HUES64 (cell line): ENCODE data around the gene CTSL.

Experiments
- H3K27ac ChIP-seq: 2 replicates; pipeline ENCODE4 v1.7.0; 2013; ENCODE audit warnings: low read depth, low read length, inconsistent platforms
- H3K27me3 ChIP-seq: 2 replicates; pipeline ENCODE4 v1.6.1; 2013; ENCODE audit warnings: mild to moderate bottlenecking, low read length; ENCODE audit not compliant: insufficient read depth
- H3K36me3 ChIP-seq: 2 replicates; pipeline ENCODE4 v1.6.1; 2013; ENCODE audit warnings: mild to moderate bottlenecking, low read length; ENCODE audit not compliant: insufficient read depth
- H3K4me1 ChIP-seq: 2 replicates; pipeline ENCODE4 v1.6.1; 2013; ENCODE audit warnings: mild to moderate bottlenecking, low read length, moderate library complexity; ENCODE audit not compliant: insufficient read depth
- H3K4me3 ChIP-seq: 2 replicates; pipeline ENCODE4 v1.5.1; 2013; ENCODE audit warnings: mild to moderate bottlenecking, low read length, moderate library complexity
- H3K9ac ChIP-seq: 2 replicates; pipeline ENCODE4 v1.6.1; 2013; ENCODE audit warnings: mild to moderate bottlenecking, low read depth, low read length
- H3K9me3 ChIP-seq: 2 replicates; pipeline ENCODE4 v1.6.1; 2013; ENCODE audit warnings: low read depth, low read length; ENCODE audit not compliant: insufficient read depth
- WGBS: fragments of 150-250, 120-280 bp; methylation state at CpG from one replicate; pipeline ENCODE4 v1.1.7; 2013; ENCODE audit warnings: missing lambda C conversion rate; 5-methylcytosine and 5-hydroxymethylcytosine counted together

Gene CTSL

DNA sequence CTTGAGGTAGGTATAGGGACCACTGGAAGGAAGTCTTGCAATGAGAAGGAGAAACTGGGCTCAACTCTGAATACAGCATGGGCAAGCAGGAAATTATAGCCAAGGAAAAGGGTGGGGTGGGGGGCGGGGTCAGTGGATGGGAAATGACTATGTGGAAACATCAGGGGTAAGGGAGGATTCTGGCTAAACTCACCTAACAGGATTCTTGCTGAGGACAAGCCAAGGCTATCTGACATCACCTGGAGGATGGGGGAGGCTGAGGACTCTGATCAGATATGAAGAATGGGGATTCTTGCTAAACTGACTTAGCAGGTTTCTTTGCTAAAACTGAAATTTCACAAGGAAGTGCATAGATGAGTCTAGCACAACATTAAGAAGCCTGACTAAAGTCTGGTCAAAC is 40.8 kb downstream of the CTSL start:
- 82% methylated on average over 1 of the region's 1 CpG for WGBS
- H3K27ac ChIP-seq = no peak overlapping the region
- no peak overlapping the region for H3K4me3 ChIP-seq
- H3K27me3 ChIP-seq = no peaks in the 10 kb centered on the region
- H3K36me3 ChIP-seq = no peaks in the 10 kb centered on the region
- no peaks in the 10 kb centered on the region for H3K9me3 ChIP-seq
- no peak overlapping the region for H3K9ac ChIP-seq
- peaks cover 24% of the 10 kb centered on the region for H3K4me1 ChIP-seq

DNA sequence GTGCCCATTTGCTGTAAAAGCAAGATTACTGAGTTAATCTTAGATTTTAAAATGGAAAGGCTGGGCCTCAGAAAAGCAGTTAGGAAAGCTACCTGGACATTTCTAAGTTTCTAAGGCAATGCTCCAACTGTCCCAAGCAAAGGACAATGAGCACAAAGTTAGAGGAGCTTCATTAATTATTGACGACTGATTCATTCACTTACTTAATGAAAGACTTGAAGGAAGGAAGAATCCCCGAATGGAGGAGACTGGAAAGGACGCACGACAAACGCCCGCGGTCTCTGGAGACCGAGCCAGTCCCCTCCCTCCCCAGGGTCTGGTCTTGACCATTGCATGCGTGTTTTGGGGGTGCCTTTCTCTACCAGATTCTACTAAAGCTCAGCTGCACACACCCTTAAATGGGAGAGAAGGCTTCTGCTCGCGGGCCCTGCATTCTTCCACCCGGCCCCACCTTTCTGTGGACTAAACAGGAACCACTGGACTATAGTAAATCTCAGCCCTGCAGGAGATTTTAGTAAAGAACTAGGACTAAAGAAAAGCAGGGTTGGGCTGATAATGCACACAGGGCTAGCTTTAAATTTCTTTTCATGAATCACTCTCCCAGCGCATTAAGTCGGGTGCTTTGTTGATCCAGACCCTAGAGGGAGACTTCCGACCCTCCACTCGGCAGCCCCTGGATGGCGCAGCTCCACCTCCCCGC is 44.8 kb downstream of the CTSL start:
- H3K4me1 ChIP-seq = peaks cover 11% of the 10 kb centered on the region; the same call in 1 of the 2 replicates
- H3K27ac ChIP-seq = no peak overlapping the region
- no peaks in the 10 kb centered on the region for H3K27me3 ChIP-seq
- 94% methylated on average over 18 of the region's 18 CpGs for WGBS
- H3K9ac ChIP-seq = no peak overlapping the region
- H3K9me3 ChIP-seq = no peaks in the 10 kb centered on the region
- no peak overlapping the region for H3K4me3 ChIP-seq
- no peaks in the 10 kb centered on the region for H3K36me3 ChIP-seq

DNA sequence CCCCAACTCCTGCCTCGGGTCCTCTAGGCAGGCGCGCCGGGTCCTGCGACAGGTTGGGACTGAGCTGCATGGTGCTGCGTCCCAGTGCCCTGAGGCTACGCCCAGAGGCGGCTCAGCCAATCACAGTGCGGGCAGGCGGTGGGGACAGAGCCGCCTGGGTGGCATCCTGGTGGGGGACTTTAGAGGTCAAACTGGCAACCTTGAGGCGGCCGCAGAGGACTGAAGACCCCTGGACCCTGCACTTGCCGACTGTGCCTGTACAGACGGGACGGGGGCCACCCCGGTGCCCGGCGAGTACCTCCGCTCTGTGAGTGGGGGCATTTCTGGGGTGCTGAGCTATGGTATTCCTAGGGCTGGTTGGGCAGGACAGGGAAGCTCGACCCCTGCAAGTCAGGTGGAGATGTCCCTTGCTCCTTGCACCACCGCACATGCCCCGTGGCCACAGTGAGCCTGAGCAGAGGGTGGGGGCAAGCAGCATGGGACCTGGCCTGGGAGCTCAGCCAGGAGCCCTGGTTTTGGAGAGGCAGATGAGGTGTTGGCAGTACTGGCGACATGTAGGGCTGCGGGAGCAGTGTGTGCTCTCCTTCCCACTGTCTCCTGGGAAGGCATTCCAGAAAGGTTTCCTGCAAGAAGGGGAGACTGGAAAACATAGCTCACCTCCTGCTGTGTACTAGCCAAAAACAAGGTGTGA is 45.5 kb downstream of the CTSL start:
- H3K4me1 ChIP-seq = peaks cover 11% of the 10 kb centered on the region; the same call in 1 of the 2 replicates
- no peak overlapping the region for H3K4me3 ChIP-seq
- H3K36me3 ChIP-seq = no peaks in the 10 kb centered on the region
- no peak overlapping the region for H3K27ac ChIP-seq
- no peak overlapping the region for H3K9ac ChIP-seq
- WGBS = 91% methylated on average over 25 of the region's 25 CpGs
- no peaks in the 10 kb centered on the region for H3K27me3 ChIP-seq
- no peaks in the 10 kb centered on the region for H3K9me3 ChIP-seq

DNA sequence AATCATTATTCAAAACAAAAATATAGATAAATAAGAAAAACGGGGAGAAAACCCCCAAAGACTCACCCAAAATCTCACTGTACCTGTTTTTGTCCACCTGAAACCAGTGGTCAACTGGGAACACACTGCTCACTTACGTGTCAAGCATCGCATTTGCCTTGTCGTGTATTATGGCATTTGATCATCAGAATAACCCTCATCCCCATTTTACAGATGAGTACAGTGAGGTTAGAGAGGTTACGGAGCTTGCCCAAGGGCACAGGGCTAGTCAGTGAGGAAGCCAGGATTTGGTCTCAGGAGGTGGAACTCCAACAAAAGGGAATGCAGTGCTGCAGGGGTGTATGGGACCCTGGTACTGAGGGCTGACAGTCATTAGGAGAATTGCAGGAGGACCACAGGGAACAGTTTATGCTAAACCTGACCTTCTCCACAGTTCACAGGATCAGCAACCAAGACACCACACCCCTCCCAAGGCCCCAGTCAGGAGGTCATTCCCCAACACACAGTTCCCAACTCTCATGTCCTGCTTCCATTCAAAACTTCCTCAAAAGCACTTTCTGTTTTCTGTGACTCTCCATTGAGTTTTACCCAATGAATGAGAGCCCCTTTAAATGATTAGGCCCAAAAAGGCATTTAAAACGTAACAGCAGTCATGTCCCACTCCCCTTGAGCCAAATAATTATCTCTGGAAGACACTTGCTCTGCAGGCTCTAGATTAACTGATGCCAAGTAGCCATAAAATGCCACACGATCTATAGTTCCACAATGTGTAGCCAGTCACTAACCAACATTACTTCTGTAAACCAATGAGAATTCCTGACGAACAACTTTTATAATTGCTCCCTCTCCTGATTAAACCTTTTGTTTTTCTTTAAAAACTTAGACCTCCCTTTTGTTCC is 50.8 kb downstream of the CTSL start:
- Histone ChIP-seq H3K9ac (no peak overlapping the region), H3K4me1 (no peaks in the 10 kb centered on the region), H3K9me3 (peaks cover 8% of the 10 kb centered on the region; the same call in 1 of the 2 replicates), H3K4me3 (no peak overlapping the region), H3K27me3 (no peaks in the 10 kb centered on the region), H3K36me3 (no peaks in the 10 kb centered on the region), H3K27ac (no peak overlapping the region)
- WGBS = 92% methylated on average over 8 of the region's 8 CpGs

GRCh38 chr9:87778996-87779395 is 53.1 kb downstream of the CTSL start:
- Histone ChIP-seq H3K36me3 (no peaks in the 10 kb centered on the region), H3K9ac (no peak overlapping the region), H3K4me3 (no peak overlapping the region), H3K9me3 (peaks cover 8% of the 10 kb centered on the region; the same call in 1 of the 2 replicates), H3K27me3 (no peaks in the 10 kb centered on the region), H3K4me1 (no peaks in the 10 kb centered on the region), H3K27ac (no peak overlapping the region)
- 94% methylated on average over 4 of the region's 4 CpGs for WGBS
